H9 (cell line): ENCODE results near the gene TMEM175. TPM values are rescaled to one million over a fixed set of nuclear protein-coding genes. Genes with fewer than 3 reads are reported as not detected.

Experiments used
- DNase-seq: peaks from one replicate; pipeline ENCODE4 v3.0.0-alpha.2; 2017
- H2AFZ ChIP-seq: one replicate; pipeline ENCODE4 v1.6.1; 2013; ENCODE audit warnings: mild to moderate bottlenecking, low read length, control low read depth, moderate library complexity
- H2AK5ac ChIP-seq: 2 replicates; pipeline ENCODE4 v1.6.1; 2013; ENCODE audit warnings: low read length, control low read depth, mixed read lengths; ENCODE audit not compliant: insufficient read length
- H2BK120ac ChIP-seq: one replicate; pipeline ENCODE4 v1.6.1; 2013; ENCODE audit warnings: low read depth, mild to moderate bottlenecking, low read length, control low read depth, inconsistent platforms; ENCODE audit not compliant: poor library complexity, severe bottlenecking
- H2BK12ac ChIP-seq: 2 replicates; pipeline ENCODE4 v1.6.1; 2013; ENCODE audit warnings: low read length, control low read depth, mixed read lengths, low read depth; ENCODE audit not compliant: insufficient read length
- H2BK15ac ChIP-seq: 2 replicates; pipeline ENCODE4 v1.6.1; 2013; ENCODE audit warnings: low read depth, low read length, control low read depth
- H2BK20ac ChIP-seq: one replicate; pipeline ENCODE4 v1.6.1; 2013; ENCODE audit warnings: low read depth, mild to moderate bottlenecking, low read length, control low read depth, inconsistent platforms; ENCODE audit not compliant: poor library complexity, severe bottlenecking
- H2BK5ac ChIP-seq: 2 replicates; pipeline ENCODE4 v1.6.1; 2013; ENCODE audit warnings: low read length, control low read depth, mixed read lengths; ENCODE audit not compliant: insufficient read length
- H3K14ac ChIP-seq: 2 replicates; pipeline ENCODE4 v1.6.1; 2013; ENCODE audit warnings: low read length, control low read depth; ENCODE audit not compliant: insufficient read depth
- H3K18ac ChIP-seq: 2 replicates; pipeline ENCODE4 v1.6.1; 2013; ENCODE audit warnings: low read depth, mild to moderate bottlenecking, mixed read lengths, low read length, control low read depth; ENCODE audit not compliant: insufficient read length
- H3K23ac ChIP-seq: 2 replicates; pipeline ENCODE4 v1.6.1; 2013; ENCODE audit warnings: low read length, control low read depth, mixed read lengths, low read depth; ENCODE audit not compliant: insufficient read length
- H3K23me2 ChIP-seq: 2 replicates; pipeline ENCODE4 v1.6.1; 2013; ENCODE audit warnings: low read depth, mild to moderate bottlenecking, mixed read lengths, low read length, control low read depth; ENCODE audit not compliant: insufficient read length, poor library complexity, severe bottlenecking
- H3K27ac ChIP-seq: 2 replicates; pipeline ENCODE4 v1.5.1; 2013; ENCODE audit warnings: low read length, control low read depth, mixed read lengths, low read depth; ENCODE audit not compliant: insufficient read length
- H3K27me3 ChIP-seq: 2 replicates; pipeline ENCODE4 v1.6.1; 2013; ENCODE audit warnings: low read length, control low read depth, inconsistent platforms; ENCODE audit not compliant: insufficient read depth
- H3K4ac ChIP-seq: 2 replicates; pipeline ENCODE4 v1.6.1; 2013; ENCODE audit warnings: low read depth, mild to moderate bottlenecking, control low read depth, inconsistent platforms, low read length, moderate library complexity
- H3K4me1 ChIP-seq: 2 replicates; pipeline ENCODE4 v1.6.1; 2013; ENCODE audit warnings: low read length, control low read depth, inconsistent platforms; ENCODE audit not compliant: insufficient read depth
- H3K4me2 ChIP-seq: 2 replicates; pipeline ENCODE4 v1.6.1; 2013; ENCODE audit warnings: low read length, control low read depth, mixed read lengths; ENCODE audit not compliant: insufficient read length, insufficient read depth
- H3K56ac ChIP-seq: 2 replicates; pipeline ENCODE4 v1.6.1; 2013; ENCODE audit warnings: low read depth, mild to moderate bottlenecking, mixed read lengths, low read length, control low read depth; ENCODE audit not compliant: insufficient read length
- H3K79me1 ChIP-seq: 2 replicates; pipeline ENCODE4 v1.6.1; 2013; ENCODE audit warnings: low read depth, mild to moderate bottlenecking, moderate library complexity, low read length, control low read depth, inconsistent platforms; ENCODE audit not compliant: insufficient read depth, poor library complexity, severe bottlenecking
- H3K79me2 ChIP-seq: 2 replicates; pipeline ENCODE4 v1.6.1; 2013; ENCODE audit warnings: low read length, control low read depth, inconsistent platforms; ENCODE audit not compliant: insufficient read depth
- H3K9ac ChIP-seq: 2 replicates; pipeline ENCODE4 v1.6.1; 2013; ENCODE audit warnings: low read length, control low read depth, mixed read lengths; ENCODE audit not compliant: insufficient read length; ENCODE audit errors: extremely low read depth
- H3K9me3 ChIP-seq: one replicate; pipeline ENCODE4 v1.6.1; 2013; ENCODE audit warnings: low read depth, low read length, inconsistent platforms; ENCODE audit not compliant: control insufficient read depth
- H3T11ph ChIP-seq: one replicate; pipeline ENCODE4 v1.6.1; 2013; ENCODE audit warnings: mild to moderate bottlenecking, low read length, control low read depth, inconsistent platforms
- H4K20me1 ChIP-seq: one replicate; pipeline ENCODE4 v1.6.1; 2013; ENCODE audit not compliant: control insufficient read depth, insufficient read length, insufficient read depth
- H4K5ac ChIP-seq: 2 replicates; pipeline ENCODE4 v1.6.1; 2013; ENCODE audit warnings: low read depth, mild to moderate bottlenecking, mixed read lengths, low read length, control low read depth; ENCODE audit not compliant: insufficient read length
- H4K8ac ChIP-seq: replicated peaks from 2 replicates; pipeline ENCODE4 v1.6.1; 2013; ENCODE audit warnings: low read length, control low read depth, mixed read lengths, low read depth; ENCODE audit not compliant: insufficient read length
- H4K91ac ChIP-seq: 2 replicates; pipeline ENCODE4 v1.6.1; 2013; ENCODE audit warnings: low read depth, mild to moderate bottlenecking, moderate library complexity, mixed read lengths, low read length, control low read depth; ENCODE audit not compliant: insufficient read length
- H3K27ac Mint-ChIP-seq, 3 experiments: 2 replicates in 2 of 3; 3 replicates in 1 of 3; pipeline ENCODE4 v1.8.0; 2020 to 2021; ENCODE audit warnings: mixed read lengths in 3 of 3, mild to moderate bottlenecking in 1 of 3, moderate library complexity in 1 of 3
- H3K27me3 Mint-ChIP-seq: 2 replicates; pipeline ENCODE4 v1.8.0; 2021; ENCODE audit warnings: low read depth, mild to moderate bottlenecking, moderate library complexity, mixed read lengths
- H3K36me3 Mint-ChIP-seq, 3 experiments: 2 replicates in 2 of 3; 3 replicates in 1 of 3; pipeline ENCODE4 v1.8.0; 2020 to 2021; ENCODE audit warnings: low read depth in 3 of 3, mixed read lengths in 3 of 3; ENCODE audit not compliant: insufficient read depth in 1 of 3
- H3K4me1 Mint-ChIP-seq, 2 experiments: 2 replicates each; pipeline ENCODE4 v1.8.0; 2020; ENCODE audit warnings: mixed read lengths in 2 of 2
- H3K4me3 Mint-ChIP-seq, 2 experiments: 2 replicates in 1 of 2; 3 replicates in 1 of 2; pipeline ENCODE4 v1.8.0; 2020 to 2021; ENCODE audit warnings: mild to moderate bottlenecking in 2 of 2, mixed read lengths in 2 of 2, moderate library complexity in 1 of 2
- H3K9me3 Mint-ChIP-seq, 2 experiments: 2 replicates in 1 of 2; 3 replicates in 1 of 2; pipeline ENCODE4 v1.8.0; 2020; ENCODE audit warnings: mild to moderate bottlenecking in 2 of 2, mixed read lengths in 2 of 2, moderate library complexity in 1 of 2
- CTCF ChIP-seq: fragments of 200-600 bp; sonication (generic); conservative IDR thresholded peaks from 3 replicates; pipeline ENCODE4 v1.8.0; 2021; ENCODE audit warnings: antibody characterized with exemption, mild to moderate bottlenecking
- WGBS: extraction: QIAGEN DNeasy Blood & Tissue Kit; methylation state at CpG from one replicate; pipeline ENCODE4 v1.1.7; 2013; ENCODE audit warnings: missing lambda C conversion rate, low lambda C conversion rate, mixed read lengths; ENCODE audit not compliant: insufficient read length; ENCODE audit errors: extremely low coverage; 5-methylcytosine and 5-hydroxymethylcytosine counted together
- total RNA-seq: library from RNA; stranded (reverse); gene quantifications from 2 replicates; pipeline ENCODE4 v1.2.1, GENCODE V29; 2021

Gene TMEM175
- total RNA-seq, 1 experiment from 2014 or later: 6.4 TPM

- Histone ChIP-seq H3K4ac (no peak overlapping the region), H4K5ac (no peak overlapping the region), H3K23me2 (no peaks in the 10 kb centered on the region), H3T11ph (no peak overlapping the region), H2AFZ (no peak overlapping the region), H3K23ac (no peak overlapping the region), H3K27me3 (no peaks in the 10 kb centered on the region), H4K91ac (no peak overlapping the region), H3K18ac (no peak overlapping the region), H2AK5ac (no peak overlapping the region), H3K14ac (no peak overlapping the region), H3K56ac (no peak overlapping the region), H3K4me2 (no peak overlapping the region), H3K4me1 (no peaks in the 10 kb centered on the region), H2BK12ac (no peak overlapping the region), H2BK5ac (no peak overlapping the region), H3K9ac (no peak overlapping the region), H3K79me2 (no peaks in the 10 kb centered on the region), H2BK20ac (no peak overlapping the region), H3K9me3 (no peaks in the 10 kb centered on the region), H3K79me1 (no peaks in the 10 kb centered on the region), H2BK15ac (no peak overlapping the region), H3K27ac (no peak overlapping the region), H2BK120ac (no peak overlapping the region), H4K20me1 (no peaks in the 10 kb centered on the region), H4K8ac (no peak overlapping the region)
- Mint-ChIP-seq H3K27ac (no peak overlapping the region; a peak in 3 of 7 replicates), H3K27me3 (no peaks in the 10 kb centered on the region), H3K4me3 (no peak overlapping the region), H3K36me3 (peaks cover 13 to 42% (median 37%) of the 10 kb centered on the region in 3 experiments; a peak in 6 of 7 replicates), H3K9me3 (peaks cover 2 to 4% of the 10 kb centered on the region in 2 experiments; a peak in 2 of 5 replicates), H3K4me1 (no peaks in the 10 kb centered on the region)
- WGBS: no CpG with 5 or more reads among the region's 15 CpGs
- DNase-seq: no peak
- no peak for TF ChIP-seq CTCF
Observed at GRCh38 chr4:884259-884658, 48.0 kb upstream of the TMEM175 start.
